Fibroblast of pulmonary artery (primary cell): ENCODE results near the gene CERK.

Experiments used
- DNase-seq: peaks from one replicate; pipeline ENCODE4 v3.0.0-alpha.2; 2010; ENCODE audit warnings: low read depth
- H3K4me3 ChIP-seq: replicated peaks from 2 replicates; pipeline ENCODE4 v1.5.1; 2011; ENCODE audit warnings: low read depth, mild to moderate bottlenecking, control low read depth, low read length, moderate library complexity
- TF ChIP-seq, protein P1 (sequence below): IDR thresholded peaks from 2 replicates; pipeline ENCODE4 v1.5.1; 2011; ENCODE audit warnings: mild to moderate bottlenecking, control low read depth, low read length, inconsistent platforms; ENCODE audit errors: missing control alignments

Gene CERK

DNA sequence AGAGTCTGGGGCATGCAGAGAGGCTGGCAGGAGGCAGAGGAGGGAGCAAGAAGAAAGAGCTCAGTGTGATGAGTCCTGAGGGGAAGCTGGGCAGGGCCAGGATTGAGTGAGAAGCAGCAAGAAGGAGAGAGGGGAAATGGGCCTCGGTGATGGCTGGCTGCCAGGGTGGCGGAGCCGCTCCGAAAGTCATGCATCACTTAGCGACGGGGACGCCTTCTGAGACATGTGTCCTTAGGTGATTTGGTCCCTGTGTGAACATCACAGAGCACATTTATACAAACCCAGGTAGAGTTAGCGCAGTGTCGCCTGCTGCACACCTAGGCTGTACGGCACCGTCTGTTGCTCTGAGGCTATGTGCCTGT lies 39.5 kb upstream of the CERK start:
- no peak overlapping the region for H3K4me3 ChIP-seq

DNA sequence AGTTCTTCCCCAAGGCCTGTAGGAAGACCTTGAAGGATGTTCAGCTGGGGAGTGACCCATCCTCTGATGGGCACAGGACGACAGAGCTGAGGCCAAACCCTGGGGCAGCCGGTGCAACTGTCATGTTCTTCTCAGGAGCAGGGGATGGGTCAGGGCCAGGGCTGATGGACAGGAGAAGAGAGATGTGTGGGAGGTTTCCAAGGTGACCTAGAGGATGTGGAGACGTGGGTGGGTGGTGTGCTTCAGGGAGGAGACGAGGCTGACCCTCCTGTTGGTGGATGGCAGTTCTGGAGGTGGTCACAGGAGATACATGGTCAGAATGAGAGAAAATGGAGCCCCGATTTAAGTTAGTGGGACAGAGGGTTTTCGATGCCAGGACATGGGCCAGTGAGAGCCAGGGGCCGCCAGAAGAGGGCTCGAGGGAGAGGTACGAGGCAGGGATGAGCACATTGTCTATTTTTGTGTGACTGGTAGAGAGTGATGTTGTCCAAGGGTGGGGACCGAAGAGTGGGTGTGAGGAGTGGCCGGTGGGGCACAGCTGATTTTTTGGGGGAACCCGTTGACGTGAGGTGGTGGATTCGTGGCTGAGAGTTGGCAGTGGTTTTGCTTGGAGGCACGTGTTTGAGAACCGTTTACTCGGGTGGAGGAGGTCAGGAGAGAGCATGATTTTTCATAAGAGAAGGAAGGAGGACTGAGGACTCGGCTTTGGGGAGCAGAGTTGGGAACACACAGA lies 39.0 kb upstream of the CERK start:
- no peak overlapping the region for H3K4me3 ChIP-seq
- TF ChIP-seq, protein P1, sequence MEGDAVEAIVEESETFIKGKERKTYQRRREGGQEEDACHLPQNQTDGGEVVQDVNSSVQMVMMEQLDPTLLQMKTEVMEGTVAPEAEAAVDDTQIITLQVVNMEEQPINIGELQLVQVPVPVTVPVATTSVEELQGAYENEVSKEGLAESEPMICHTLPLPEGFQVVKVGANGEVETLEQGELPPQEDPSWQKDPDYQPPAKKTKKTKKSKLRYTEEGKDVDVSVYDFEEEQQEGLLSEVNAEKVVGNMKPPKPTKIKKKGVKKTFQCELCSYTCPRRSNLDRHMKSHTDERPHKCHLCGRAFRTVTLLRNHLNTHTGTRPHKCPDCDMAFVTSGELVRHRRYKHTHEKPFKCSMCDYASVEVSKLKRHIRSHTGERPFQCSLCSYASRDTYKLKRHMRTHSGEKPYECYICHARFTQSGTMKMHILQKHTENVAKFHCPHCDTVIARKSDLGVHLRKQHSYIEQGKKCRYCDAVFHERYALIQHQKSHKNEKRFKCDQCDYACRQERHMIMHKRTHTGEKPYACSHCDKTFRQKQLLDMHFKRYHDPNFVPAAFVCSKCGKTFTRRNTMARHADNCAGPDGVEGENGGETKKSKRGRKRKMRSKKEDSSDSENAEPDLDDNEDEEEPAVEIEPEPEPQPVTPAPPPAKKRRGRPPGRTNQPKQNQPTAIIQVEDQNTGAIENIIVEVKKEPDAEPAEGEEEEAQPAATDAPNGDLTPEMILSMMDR = no peak
- no peak for DNase-seq

More for the DNA sequence above, 39.5 kb upstream of the CERK start:
- TF ChIP-seq, protein P1 = no peak
- DNase-seq = no peak

DNA sequence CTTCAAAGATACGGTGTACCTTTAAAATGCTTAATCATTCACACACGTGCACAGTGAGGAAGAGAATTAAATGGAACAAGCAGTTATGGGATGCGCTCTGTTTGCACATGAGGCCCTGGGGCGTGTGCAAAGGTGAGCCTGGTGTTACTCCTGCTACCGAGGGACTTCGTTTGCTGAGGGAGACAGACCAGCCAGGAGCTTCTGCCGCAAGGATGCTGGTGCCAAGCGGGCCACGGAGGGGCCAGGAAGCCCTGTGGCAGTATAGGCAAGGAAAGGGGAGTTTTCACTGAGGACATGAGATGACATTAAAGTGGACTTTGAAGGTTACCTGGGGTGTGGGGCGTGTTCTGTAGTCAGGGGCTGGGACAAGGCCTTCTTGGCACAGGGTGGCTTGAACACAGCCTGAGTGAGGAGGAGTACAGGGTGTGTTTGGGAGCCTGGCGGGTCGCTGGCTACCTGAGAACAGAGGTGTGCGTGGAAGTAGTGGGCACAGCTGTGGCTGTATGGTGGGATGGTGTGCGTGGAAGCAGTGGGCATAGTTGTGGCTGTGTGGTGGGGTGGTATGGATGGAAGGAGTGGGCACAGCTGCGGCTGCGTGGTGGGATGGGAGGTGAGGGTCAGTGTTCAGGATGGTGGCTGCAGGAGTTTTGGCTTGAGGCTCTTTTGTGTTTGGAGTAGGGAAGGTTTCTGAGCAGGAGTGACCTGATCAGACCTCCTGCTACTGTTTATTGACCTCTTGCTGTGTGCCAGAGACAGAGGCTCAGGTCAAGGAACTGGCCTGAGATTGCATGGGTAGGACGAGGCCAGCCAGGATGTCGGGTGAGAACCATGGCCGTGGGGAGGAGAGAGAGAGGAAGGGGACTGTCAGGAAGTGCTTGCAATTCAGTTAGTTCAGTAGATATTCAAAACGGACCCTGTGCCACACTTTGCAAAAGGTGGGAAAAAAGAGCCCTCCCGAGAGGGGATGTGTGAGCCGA lies 38.1 kb upstream of the CERK start:
- DNase-seq = no peak
- no peak overlapping the region for H3K4me3 ChIP-seq
- TF ChIP-seq, protein P1 = no peak

DNA sequence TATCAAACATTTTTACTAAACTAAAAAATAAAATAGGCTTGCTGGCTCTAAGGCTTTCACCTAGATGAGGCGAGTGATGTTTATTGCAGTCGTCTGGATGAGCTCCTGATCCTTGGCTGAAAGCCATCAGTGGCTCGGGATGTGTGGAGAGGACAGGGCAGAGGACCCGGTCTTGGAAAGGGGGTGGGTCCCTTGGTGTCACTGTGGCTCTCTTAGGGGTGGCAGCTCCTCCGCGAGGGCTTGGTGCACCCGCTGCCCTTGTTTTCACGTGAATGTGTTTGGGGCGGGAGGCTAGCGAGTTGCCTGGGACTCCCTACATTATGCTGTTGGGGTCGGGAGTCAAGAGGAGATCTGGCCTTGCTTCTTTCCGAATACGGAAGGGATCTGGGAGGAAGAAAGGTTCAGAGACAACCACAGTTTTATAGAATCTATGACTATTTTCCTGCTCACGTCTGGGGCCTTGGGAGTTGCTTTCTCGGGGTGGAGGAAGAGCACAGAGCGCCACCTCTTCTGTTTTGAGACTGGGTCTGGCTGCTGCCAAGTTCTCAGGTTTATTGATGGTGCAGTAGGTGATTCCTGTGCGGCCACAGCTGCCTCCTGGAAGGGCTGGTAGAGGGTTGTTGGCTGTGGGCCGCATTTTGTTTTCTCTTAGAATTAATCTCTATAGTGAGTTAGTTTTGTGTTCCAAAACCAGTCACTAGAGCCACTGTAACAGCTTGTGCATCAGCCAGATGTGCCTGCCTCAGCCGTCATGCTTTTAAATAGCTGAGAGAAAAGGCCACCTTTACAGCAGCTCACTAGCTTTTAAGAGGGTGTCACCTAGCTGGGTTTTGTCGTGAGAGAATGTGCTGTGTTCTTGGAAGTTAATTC lies 37.2 kb upstream of the CERK start:
- DNase-seq = no peak
- TF ChIP-seq, protein P1 = no peak
- H3K4me3 ChIP-seq = no peak overlapping the region

DNA sequence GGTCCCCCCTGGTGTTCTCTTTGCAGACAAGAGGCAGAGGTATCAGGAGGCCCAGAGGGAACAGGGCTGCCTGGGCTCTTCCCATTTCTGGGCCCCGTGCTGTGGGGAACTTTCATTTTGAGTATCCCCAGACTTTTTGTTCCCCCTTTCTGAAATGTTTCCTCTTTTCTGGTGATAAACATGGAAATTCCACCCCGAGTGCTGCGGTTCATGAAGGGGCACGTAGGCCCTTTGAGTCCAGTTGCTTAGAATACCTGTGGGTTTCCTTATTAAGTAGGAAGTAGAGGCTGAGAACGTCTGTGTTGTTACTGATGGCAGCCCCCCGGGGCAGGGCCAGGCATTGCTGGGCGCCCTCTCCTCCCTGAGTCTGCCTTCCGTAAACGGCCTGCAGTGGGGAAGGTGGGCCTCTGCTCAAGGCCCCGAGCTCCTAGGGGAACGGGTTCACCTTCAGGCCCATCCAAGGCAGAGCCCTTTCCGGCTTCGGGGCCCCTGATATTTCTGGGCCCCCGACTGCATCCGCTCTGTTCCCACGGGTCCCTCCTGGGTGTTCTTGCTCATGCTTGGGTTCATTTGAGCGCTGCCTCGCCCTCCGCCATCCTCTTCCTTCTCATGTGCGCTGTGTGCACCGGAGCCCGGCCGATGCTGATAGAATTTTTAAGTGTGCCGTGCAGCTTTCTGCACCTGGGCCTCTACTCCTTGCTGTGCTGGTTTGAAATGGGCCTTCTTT lies 36.4 kb upstream of the CERK start:
- TF ChIP-seq, protein P1 = no peak
- no peak overlapping the region for H3K4me3 ChIP-seq
- no peak for DNase-seq

DNA sequence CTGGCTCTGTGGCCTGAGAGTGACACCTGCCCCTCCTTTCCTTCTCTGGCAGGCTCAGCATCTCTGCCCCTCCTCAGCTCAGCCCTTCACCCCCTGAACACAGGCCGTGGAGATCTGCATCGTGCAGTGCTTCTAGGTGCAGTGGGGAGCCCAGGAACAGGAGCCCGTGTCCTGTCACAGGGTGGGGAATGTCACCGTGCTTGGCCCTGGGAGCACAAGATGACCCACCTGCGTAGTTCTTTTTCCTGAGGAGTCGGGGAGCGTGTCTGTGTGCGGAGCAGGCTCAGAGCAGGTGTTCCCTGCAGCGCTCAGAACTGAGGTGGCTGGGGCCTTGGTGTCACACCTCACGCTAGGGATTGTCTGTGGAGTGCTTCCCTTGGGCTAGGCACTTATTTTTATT lies 35.0 kb upstream of the CERK start:
- TF ChIP-seq, protein P1 = no peak
- DNase-seq = no peak
- no peak overlapping the region for H3K4me3 ChIP-seq
